HG02759 (cell line): ENCODE measurements around the gene SF1.

Experiments
- ATAC-seq: cut with Tn5 transposase; IDR thresholded peaks from one replicate; pipeline ENCODE4 v1.9.1; 2021; ENCODE audit warnings: mild to moderate bottlenecking, moderate library complexity; ENCODE audit not compliant: unreplicated experiment

SF1 gene

GRCh38 chr11:64728757-64729365 is 49.5 kb downstream of the SF1 start:
- ATAC-seq = no peak

- no peak for ATAC-seq
Measured at GRCh38 chr11:64726867-64727530, 51.3 kb downstream of the SF1 start.

GRCh38 chr11:64726211-64726641 is 52.1 kb downstream of the SF1 start:
- no peak for ATAC-seq

- ATAC-seq = no peak
Measured at GRCh38 chr11:64724863-64725532, 53.3 kb downstream of the SF1 start.

- ATAC-seq = no peak
Measured at GRCh38 chr11:64723907-64724862, 54.2 kb downstream of the SF1 start.

- ATAC-seq = peak; percentile 95
Measured at GRCh38 chr11:64723117-64723906, 55.0 kb downstream of the SF1 start, which contains the start of gene NRXN2. Gene NRXN2 (minus strand): TSS chr11:64723197. CDS start chr11:64713699, 9,498 bp downstream.

- ATAC-seq = no peak
Measured at GRCh38 chr11:64722141-64723065, 55.9 kb downstream of the SF1 start.

GRCh38 chr11:64721359-64721699 is 57.0 kb downstream of the SF1 start:
- ATAC-seq = no peak

- ATAC-seq = no peak
Measured at GRCh38 chr11:64720640-64721358, 57.5 kb downstream of the SF1 start.

GRCh38 chr11:64720167-64720566 is 58.2 kb downstream of the SF1 start:
- no peak for ATAC-seq

GRCh38 chr11:64719406-64719805 is 58.9 kb downstream of the SF1 start:
- no peak for ATAC-seq

GRCh38 chr11:64718780-64719124 is 59.6 kb downstream of the SF1 start:
- no peak for ATAC-seq

GRCh38 chr11:64718084-64718779 is 60.1 kb downstream of the SF1 start:
- no peak for ATAC-seq

GRCh38 chr11:64717268-64717578 is 61.1 kb downstream of the SF1 start:
- no peak for ATAC-seq

- no peak for ATAC-seq
Measured at GRCh38 chr11:64716473-64717267, 61.7 kb downstream of the SF1 start.

GRCh38 chr11:64715756-64716472 is 62.4 kb downstream of the SF1 start:
- no peak for ATAC-seq

- no peak for ATAC-seq
Measured at GRCh38 chr11:64715110-64715509, 63.2 kb downstream of the SF1 start.
